Ascending aorta (tissue), 2 donors: ENCODE measurements around the gene VPS37B. TPM values are rescaled to one million over a fixed set of nuclear protein-coding genes. Genes with fewer than 3 reads are reported as not detected.

ENCODE experiments used
- DNase-seq, 2 donors: peaks; one replicate each; pipeline ENCODE4 v3.0.0-alpha.2; 2019; ENCODE audit warnings: low spot score in 2 of 2
- H3K27ac ChIP-seq, 2 donors: fragments of 200-600 bp; sonication (generic); one replicate each; pipeline ENCODE4 v1.5.1; 2016 to 2017; ENCODE audit warnings: mild to moderate bottlenecking in 1 of 2
- H3K27me3 ChIP-seq: fragments of 200-600 bp; sonication (generic); one replicate; pipeline ENCODE4 v1.5.1; 2017
- H3K36me3 ChIP-seq, 2 donors: fragments of 200-600 bp; sonication (generic); one replicate each; pipeline ENCODE4 v1.5.1; 2016
- H3K4me1 ChIP-seq, 2 donors: fragments of 200-600 bp; sonication (generic); one replicate each; pipeline ENCODE4 v1.5.1; 2016 to 2017; ENCODE audit warnings: mild to moderate bottlenecking in 1 of 2
- H3K4me3 ChIP-seq, 2 donors: fragments of 200-600 bp; sonication (generic); one replicate each; pipeline ENCODE4 v1.5.1; 2016 to 2017; ENCODE audit warnings: mild to moderate bottlenecking in 1 of 2
- H3K9me3 ChIP-seq, 2 donors: fragments of 200-600 bp; sonication (generic); one replicate each; pipeline ENCODE4 v1.5.1; 2016
- CTCF ChIP-seq, 3 experiments: fragments of 200-600 bp in 2 of 3; fragments of 450-650 bp in 1 of 3; sonication (generic) in 2 of 3; IDR thresholded peaks; one replicate each; pipeline ENCODE4 v1.5.1; 2016 to 2019; ENCODE audit warnings: antibody characterized with exemption in 3 of 3, mild to moderate bottlenecking in 1 of 3, moderate library complexity in 1 of 3
- intact Hi-C: fragments of 100-400 bp; cut with DNase I; formaldehyde crosslinking; loops from one replicate; pipeline ENCODE4 v1.15.1; 2023
- total RNA-seq: library from RNA; depleted of rRNA; stranded (reverse); fragments of >200 nt; gene quantifications from one replicate; pipeline ENCODE4 v1.1.0, GENCODE V29; 2016

VPS37B gene
- total RNA-seq, 1 donor from 2014 or later: 31.8 TPM

DNA sequence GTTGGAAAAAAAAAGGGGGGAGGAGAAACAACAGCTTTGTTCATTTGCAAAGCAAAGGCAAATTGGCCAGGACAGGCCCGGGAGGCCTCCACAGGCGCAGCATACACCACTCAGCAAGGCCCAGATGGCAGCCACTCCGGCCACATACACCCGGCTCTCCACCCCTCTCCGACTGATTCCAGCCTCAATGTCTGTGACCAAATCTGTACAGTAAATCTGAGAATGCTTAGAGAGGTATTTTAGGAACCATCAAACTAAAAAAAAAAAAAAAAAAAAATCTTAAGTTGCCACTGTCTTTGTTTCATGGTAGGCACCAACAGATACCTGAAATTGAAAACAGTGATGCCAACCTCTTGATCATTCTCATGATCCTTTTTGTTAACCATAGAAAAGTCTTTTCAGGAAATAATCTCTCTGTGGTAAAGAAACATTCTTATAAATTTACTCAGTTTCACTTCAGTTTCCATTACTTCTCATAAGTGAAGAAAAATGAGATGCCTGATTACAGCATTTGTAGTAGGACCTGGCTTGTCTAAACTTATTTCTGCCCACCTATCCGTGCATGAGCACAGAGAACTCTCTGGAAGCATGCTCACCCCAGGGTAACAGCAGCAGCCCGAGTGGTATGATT is 20.2 kb downstream of the VPS37B start:
- no peak for TF ChIP-seq CTCF (IDR thresholded peaks at IDR 0.05)
- DNase-seq: peak in 1 of 2 donors; percentile 28
- Histone ChIP-seq H3K27ac (no peak overlapping the region), H3K4me3 (no peak overlapping the region), H3K27me3 (no peaks in the 10 kb centered on the region), H3K4me1 (peaks cover 4 to 19% of the 10 kb centered on the region in 2 donors), H3K9me3 (no peaks in the 10 kb centered on the region), H3K36me3 (peaks cover 0 to under 1% of the 10 kb centered on the region in 2 donors)
- intact Hi-C loops: no loop called here

- Histone ChIP-seq H3K4me3 (no peak overlapping the region), H3K27me3 (no peaks in the 10 kb centered on the region), H3K4me1 (peaks cover 4 to 23% of the 10 kb centered on the region in 2 donors), H3K27ac (no peak overlapping the region), H3K36me3 (peaks cover 11 to 16% of the 10 kb centered on the region in 2 donors), H3K9me3 (no peaks in the 10 kb centered on the region)
- no peak for TF ChIP-seq CTCF (IDR thresholded peaks at IDR 0.05)
- DNase-seq: peak in 1 of 2 donors; percentile 33
- intact Hi-C loops: no loop called here
Observed at GRCh38 chr12:122874081-122874480, 21.8 kb downstream of the VPS37B start.

GRCh38 chr12:122873540-122873939 is 22.4 kb downstream of the VPS37B start:
- DNase-seq: peak in 1 of 2 donors; percentile 43
- Histone ChIP-seq H3K4me3 (no peak overlapping the region), H3K9me3 (no peaks in the 10 kb centered on the region), H3K36me3 (peaks cover 16 to 22% of the 10 kb centered on the region in 2 donors), H3K27me3 (no peaks in the 10 kb centered on the region), H3K27ac (no peak overlapping the region), H3K4me1 (peaks cover 4 to 23% of the 10 kb centered on the region in 2 donors)
- TF ChIP-seq CTCF (IDR thresholded peaks at IDR 0.05): no peak
- intact Hi-C loops: no loop called here

DNA sequence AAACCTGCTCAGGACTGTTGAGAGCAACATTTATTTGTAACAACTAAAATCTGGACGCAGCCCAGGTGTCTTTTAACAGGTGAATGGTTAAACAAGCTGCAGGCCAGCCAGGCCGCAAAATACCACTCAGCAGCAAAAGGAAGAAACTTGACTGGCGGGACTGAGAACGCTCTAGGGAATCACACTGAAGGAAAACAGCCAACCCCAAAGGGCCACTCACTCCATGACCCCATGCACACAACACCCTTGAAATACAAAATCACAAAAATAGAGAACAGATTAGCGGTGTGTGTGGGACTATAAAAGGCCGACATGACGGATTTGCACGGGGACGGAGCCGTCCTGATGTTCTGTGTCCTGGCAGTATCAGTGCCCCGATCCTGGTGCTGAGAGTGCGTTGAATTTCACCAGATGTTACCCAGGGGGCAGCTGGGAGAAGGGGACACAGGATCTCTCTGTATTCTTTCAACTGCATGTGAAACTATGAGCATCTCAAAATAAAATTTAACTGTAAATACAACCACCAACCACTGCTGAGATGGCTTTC is 23.0 kb downstream of the VPS37B start:
- Histone ChIP-seq H3K36me3 (peaks cover 20 to 28% of the 10 kb centered on the region in 2 donors), H3K27me3 (no peaks in the 10 kb centered on the region), H3K27ac (peak overlapping the region in 1 of 2 donors; percentile 79), H3K9me3 (no peaks in the 10 kb centered on the region), H3K4me3 (no peak overlapping the region), H3K4me1 (peaks cover 4 to 23% of the 10 kb centered on the region in 2 donors)
- DNase-seq: peak in 1 of 2 donors; percentile 53
- no peak for TF ChIP-seq CTCF (IDR thresholded peaks at IDR 0.05)
- intact Hi-C loops: no loop called here

GRCh38 chr12:122871851-122872780 is 23.8 kb downstream of the VPS37B start:
- H3K27me3 ChIP-seq: no peaks in the 10 kb centered on the region
- H3K4me1 ChIP-seq: peaks cover 4 to 23% of the 10 kb centered on the region in 2 donors
- H3K27ac ChIP-seq: peak overlapping the region; percentile 73 to 79
- peaks cover 27 to 36% of the 10 kb centered on the region in 2 donors for H3K36me3 ChIP-seq
- peak; percentile 45 to 80 for DNase-seq
- peak overlapping the region; percentile 43 to 47 for H3K4me3 ChIP-seq
- intact Hi-C loops: no loop called here
- H3K9me3 ChIP-seq: no peaks in the 10 kb centered on the region
- no peak for TF ChIP-seq CTCF (IDR thresholded peaks at IDR 0.05)
